GM12878 (cell line): ENCODE data around the gene P4HA1.
"Not testable (repeated sequence)": the region's sequence is repeated elsewhere in the genome, so short reads cannot be mapped to it uniquely, and the experiment has no call there.

Experiments used
- ASH2L ChIP-seq: fragments of 300-600, 200-600 bp; sonication (generic); IDR thresholded peaks from 2 replicates; pipeline ENCODE4 v1.6.1; 2017; ENCODE audit warnings: low read depth, mild to moderate bottlenecking, borderline replicate concordance
- BHLHE40 ChIP-seq, 2 experiments: fragments of 450-650 bp in 1 of 2; IDR thresholded peaks; 2 replicates each; pipeline ENCODE4 v1.6.1; 2011 to 2017; ENCODE audit warnings: low read depth in 2 of 2, borderline replicate concordance in 1 of 2, improper control_type of control experiment in 1 of 2, low read length in 1 of 2, mild to moderate bottlenecking in 1 of 2
- ESRRA ChIP-seq: IDR thresholded peaks from 2 replicates; pipeline ENCODE4 v1.6.1; 2012; ENCODE audit warnings: mild to moderate bottlenecking, low read length, improper control_type of control experiment
- HDAC6 ChIP-seq: fragments of 200-600 bp; sonication (generic); IDR thresholded peaks from one replicate; pipeline ENCODE4 v1.8.0; 2017; ENCODE audit warnings: antibody characterized with exemption; ENCODE audit not compliant: unreplicated experiment
- NFIC ChIP-seq: IDR thresholded peaks from 2 replicates; pipeline ENCODE4 v1.6.1; 2012; ENCODE audit warnings: low read depth, mild to moderate bottlenecking, inconsistent platforms, low read length, moderate library complexity
- PAX8 ChIP-seq: fragments of 450-650 bp; IDR thresholded peaks from 2 replicates; pipeline ENCODE4 v1.6.1; 2017; ENCODE audit warnings: mild to moderate bottlenecking, moderate library complexity
- POLR2AphosphoS5 ChIP-seq: IDR thresholded peaks from 2 replicates; pipeline ENCODE4 v1.6.1; 2011; ENCODE audit warnings: mild to moderate bottlenecking, low read length, inconsistent platforms
- POU2F2 ChIP-seq: IDR thresholded peaks from 3 replicates; pipeline ENCODE4 v1.6.1; 2011; ENCODE audit warnings: low read depth, mild to moderate bottlenecking, low read length, borderline replicate concordance
- ZNF24 ChIP-seq: fragments of 450-650 bp; IDR thresholded peaks from 2 replicates; pipeline ENCODE4 v1.6.1; 2017; ENCODE audit warnings: antibody characterized with exemption, mild to moderate bottlenecking
- TF ChIP-seq, protein P1 (sequence below): IDR thresholded peaks from 2 replicates; pipeline ENCODE4 v1.6.1; 2012; ENCODE audit warnings: low read depth, low read length, improper control_type of control experiment
- TF ChIP-seq, protein P2 (sequence below): fragments of 450-650 bp; formaldehyde crosslinking; IDR thresholded peaks from 2 replicates; pipeline ENCODE4 v1.4.0; 2020; ENCODE audit warnings: mild to moderate bottlenecking, moderate library complexity
- TF ChIP-seq, protein P3 (sequence below), 3 experiments: IDR thresholded peaks in 2 of 3; conservative IDR thresholded peaks in 1 of 3; 2 replicates each; pipeline ENCODE4 v1.5.1; 2011; ENCODE audit warnings: low read depth in 3 of 3, low read length in 3 of 3, mild to moderate bottlenecking in 3 of 3, control low read depth in 2 of 3, moderate library complexity in 2 of 3, inconsistent platforms in 1 of 3, mixed read lengths in 1 of 3; ENCODE audit not compliant: control insufficient read depth in 2 of 3, insufficient read depth in 1 of 3; ENCODE audit errors: extremely low read depth in 1 of 3

- TF ChIP-seq HDAC6; BHLHE40 (IDR thresholded peaks at IDR 0.05; ENCODE audit: borderline replicate concordance in 1 of 2, low read depth in 2 of 2, low read length in 1 of 2); ESRRA; NFIC; POLR2AphosphoS5; POU2F2; ASH2L; PAX8; ZNF24: not testable (repeated sequence)
- TF ChIP-seq, protein P1, sequence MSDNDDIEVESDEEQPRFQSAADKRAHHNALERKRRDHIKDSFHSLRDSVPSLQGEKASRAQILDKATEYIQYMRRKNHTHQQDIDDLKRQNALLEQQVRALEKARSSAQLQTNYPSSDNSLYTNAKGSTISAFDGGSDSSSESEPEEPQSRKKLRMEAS: not testable (repeated sequence)
- TF ChIP-seq, protein P2, sequence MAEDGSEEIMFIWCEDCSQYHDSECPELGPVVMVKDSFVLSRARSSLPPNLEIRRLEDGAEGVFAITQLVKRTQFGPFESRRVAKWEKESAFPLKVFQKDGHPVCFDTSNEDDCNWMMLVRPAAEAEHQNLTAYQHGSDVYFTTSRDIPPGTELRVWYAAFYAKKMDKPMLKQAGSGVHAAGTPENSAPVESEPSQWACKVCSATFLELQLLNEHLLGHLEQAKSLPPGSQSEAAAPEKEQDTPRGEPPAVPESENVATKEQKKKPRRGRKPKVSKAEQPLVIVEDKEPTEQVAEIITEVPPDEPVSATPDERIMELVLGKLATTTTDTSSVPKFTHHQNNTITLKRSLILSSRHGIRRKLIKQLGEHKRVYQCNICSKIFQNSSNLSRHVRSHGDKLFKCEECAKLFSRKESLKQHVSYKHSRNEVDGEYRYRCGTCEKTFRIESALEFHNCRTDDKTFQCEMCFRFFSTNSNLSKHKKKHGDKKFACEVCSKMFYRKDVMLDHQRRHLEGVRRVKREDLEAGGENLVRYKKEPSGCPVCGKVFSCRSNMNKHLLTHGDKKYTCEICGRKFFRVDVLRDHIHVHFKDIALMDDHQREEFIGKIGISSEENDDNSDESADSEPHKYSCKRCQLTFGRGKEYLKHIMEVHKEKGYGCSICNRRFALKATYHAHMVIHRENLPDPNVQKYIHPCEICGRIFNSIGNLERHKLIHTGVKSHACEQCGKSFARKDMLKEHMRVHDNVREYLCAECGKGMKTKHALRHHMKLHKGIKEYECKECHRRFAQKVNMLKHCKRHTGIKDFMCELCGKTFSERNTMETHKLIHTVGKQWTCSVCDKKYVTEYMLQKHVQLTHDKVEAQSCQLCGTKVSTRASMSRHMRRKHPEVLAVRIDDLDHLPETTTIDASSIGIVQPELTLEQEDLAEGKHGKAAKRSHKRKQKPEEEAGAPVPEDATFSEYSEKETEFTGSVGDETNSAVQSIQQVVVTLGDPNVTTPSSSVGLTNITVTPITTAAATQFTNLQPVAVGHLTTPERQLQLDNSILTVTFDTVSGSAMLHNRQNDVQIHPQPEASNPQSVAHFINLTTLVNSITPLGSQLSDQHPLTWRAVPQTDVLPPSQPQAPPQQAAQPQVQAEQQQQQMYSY (CRISPR knock-in tag): not testable (repeated sequence)
- TF ChIP-seq, protein P3, sequence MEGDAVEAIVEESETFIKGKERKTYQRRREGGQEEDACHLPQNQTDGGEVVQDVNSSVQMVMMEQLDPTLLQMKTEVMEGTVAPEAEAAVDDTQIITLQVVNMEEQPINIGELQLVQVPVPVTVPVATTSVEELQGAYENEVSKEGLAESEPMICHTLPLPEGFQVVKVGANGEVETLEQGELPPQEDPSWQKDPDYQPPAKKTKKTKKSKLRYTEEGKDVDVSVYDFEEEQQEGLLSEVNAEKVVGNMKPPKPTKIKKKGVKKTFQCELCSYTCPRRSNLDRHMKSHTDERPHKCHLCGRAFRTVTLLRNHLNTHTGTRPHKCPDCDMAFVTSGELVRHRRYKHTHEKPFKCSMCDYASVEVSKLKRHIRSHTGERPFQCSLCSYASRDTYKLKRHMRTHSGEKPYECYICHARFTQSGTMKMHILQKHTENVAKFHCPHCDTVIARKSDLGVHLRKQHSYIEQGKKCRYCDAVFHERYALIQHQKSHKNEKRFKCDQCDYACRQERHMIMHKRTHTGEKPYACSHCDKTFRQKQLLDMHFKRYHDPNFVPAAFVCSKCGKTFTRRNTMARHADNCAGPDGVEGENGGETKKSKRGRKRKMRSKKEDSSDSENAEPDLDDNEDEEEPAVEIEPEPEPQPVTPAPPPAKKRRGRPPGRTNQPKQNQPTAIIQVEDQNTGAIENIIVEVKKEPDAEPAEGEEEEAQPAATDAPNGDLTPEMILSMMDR (IDR thresholded peaks at IDR 0.05 in 2 of 3, conservative IDR thresholded peaks at IDR 0.05 in 1 of 3; ENCODE audit: control insufficient read depth in 2 of 3, extremely low read depth in 1 of 3, insufficient read depth in 1 of 3, low read depth in 3 of 3, low read length in 3 of 3): not testable (repeated sequence)
Observed at GRCh38 chr10:73026623-73027022, 70.0 kb downstream of the P4HA1 start.
